Kidney epithelial cell (primary cell): Measurements from ENCODE around the gene BTRC. TPM values are rescaled to one million over a fixed set of nuclear protein-coding genes. Genes with fewer than 3 reads are reported as not detected.
A peak's percentile ranks its signal among the peaks of the same experiment; 100 is the strongest.

ENCODE experiments used
- DNase-seq: peaks from one replicate; pipeline ENCODE4 v3.0.0-alpha.2; 2010; ENCODE audit warnings: low read depth
- H3K27me3 ChIP-seq: 2 replicates; pipeline ENCODE4 v1.6.0; 2011; ENCODE audit warnings: low read length; ENCODE audit not compliant: control insufficient read depth, insufficient read depth
- H3K36me3 ChIP-seq: 2 replicates; pipeline ENCODE4 v1.5.1; 2011; ENCODE audit warnings: low read length; ENCODE audit not compliant: control insufficient read depth, insufficient read depth
- H3K4me3 ChIP-seq: 2 replicates; pipeline ENCODE4 v1.5.1; 2011; ENCODE audit warnings: low read depth, mild to moderate bottlenecking, control low read depth, low read length
- total RNA-seq: library from RNA; depleted of rRNA; stranded (reverse); fragments of >200 nt; gene quantifications from 2 replicates; pipeline ENCODE4 v1.2.3, GENCODE V29; 2015
- TF ChIP-seq, protein P1 (sequence below): IDR thresholded peaks from 2 replicates; pipeline ENCODE4 v1.5.1; 2011; ENCODE audit warnings: mild to moderate bottlenecking, moderate library complexity, low read length, control low read depth, inconsistent platforms; ENCODE audit not compliant: insufficient read depth, poor library complexity, severe bottlenecking

BTRC gene
- total RNA-seq, 1 donor from 2014 or later, result 10.2 TPM

DNA sequence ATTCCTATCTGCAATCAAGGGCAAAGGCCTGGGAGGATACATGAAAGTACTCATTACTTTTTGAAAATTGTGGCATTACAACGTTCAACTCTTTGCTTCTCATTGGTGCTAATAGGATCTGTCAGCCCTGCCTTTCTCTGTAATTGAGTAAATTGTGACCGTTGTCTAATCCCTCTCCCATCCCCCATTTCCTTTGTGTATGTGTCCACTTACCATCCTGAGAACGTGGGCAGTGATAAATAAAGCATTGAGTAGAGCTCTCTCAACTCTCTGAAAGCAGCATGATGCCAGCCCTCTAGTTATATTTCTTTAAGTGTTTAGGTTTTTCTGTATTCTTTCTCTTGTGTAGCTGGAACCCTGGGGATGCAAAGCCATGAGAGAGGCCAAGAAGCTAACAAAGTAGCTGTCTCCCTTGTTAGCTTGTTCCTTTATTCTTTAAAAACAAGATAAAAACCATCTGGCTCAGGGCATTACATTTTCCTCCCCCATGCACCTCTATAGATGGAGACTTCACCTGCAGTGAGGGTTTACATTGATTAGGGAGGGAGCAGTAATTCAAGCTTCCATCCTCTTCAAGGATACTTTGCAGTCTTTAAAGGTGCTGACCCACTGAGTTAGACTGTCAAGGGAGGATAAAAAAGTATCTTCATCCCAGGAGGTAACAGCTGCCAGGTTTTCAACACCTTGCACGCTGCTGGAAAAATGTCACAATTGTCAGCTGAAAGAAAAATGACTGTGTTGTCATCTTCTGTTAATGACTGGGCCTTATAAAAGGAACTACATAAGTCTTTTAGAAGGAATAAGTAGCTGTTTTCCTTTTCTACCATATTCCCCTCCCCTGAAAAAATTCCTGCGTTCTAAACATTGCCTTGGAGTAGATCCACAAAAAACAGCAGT lies 112.3 kb downstream of the BTRC start:
- Histone ChIP-seq H3K27me3 (no peaks in the 10 kb centered on the region), H3K4me3 (no peak overlapping the region), H3K36me3 (no peaks in the 10 kb centered on the region)
- TF ChIP-seq, protein P1, sequence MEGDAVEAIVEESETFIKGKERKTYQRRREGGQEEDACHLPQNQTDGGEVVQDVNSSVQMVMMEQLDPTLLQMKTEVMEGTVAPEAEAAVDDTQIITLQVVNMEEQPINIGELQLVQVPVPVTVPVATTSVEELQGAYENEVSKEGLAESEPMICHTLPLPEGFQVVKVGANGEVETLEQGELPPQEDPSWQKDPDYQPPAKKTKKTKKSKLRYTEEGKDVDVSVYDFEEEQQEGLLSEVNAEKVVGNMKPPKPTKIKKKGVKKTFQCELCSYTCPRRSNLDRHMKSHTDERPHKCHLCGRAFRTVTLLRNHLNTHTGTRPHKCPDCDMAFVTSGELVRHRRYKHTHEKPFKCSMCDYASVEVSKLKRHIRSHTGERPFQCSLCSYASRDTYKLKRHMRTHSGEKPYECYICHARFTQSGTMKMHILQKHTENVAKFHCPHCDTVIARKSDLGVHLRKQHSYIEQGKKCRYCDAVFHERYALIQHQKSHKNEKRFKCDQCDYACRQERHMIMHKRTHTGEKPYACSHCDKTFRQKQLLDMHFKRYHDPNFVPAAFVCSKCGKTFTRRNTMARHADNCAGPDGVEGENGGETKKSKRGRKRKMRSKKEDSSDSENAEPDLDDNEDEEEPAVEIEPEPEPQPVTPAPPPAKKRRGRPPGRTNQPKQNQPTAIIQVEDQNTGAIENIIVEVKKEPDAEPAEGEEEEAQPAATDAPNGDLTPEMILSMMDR, result no peak
- no peak for DNase-seq

- Histone ChIP-seq H3K36me3 (no peaks in the 10 kb centered on the region), H3K4me3 (no peak overlapping the region), H3K27me3 (no peaks in the 10 kb centered on the region)
- TF ChIP-seq, protein P1, result peak; percentile 83
- peak; percentile 45 for DNase-seq
Measured at GRCh38 chr10:101467286-101467770, 113.4 kb downstream of the BTRC start.

DNA sequence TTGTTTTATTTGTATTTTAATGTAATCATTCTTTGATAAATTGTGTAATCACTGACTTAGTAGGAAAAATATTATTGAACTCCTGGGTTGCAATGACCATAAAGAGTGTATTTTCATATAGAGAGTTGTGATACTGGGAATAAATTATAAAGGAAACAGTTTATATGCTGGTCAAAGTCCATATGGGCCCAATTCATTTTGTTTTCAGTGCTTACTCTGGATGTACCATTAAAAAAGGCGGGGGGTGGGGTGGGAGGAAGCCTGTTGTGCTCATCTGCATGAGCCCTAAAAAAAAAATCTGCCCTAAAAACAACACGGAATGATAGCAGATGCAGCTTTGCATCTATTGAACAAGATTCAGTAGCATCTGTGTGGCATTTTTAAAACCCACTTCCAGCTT lies 114.2 kb downstream of the BTRC start:
- TF ChIP-seq, protein P1, result no peak
- no peaks in the 10 kb centered on the region for H3K36me3 ChIP-seq
- DNase-seq, result no peak
- H3K4me3 ChIP-seq, result no peak overlapping the region
- no peaks in the 10 kb centered on the region for H3K27me3 ChIP-seq

- no peak overlapping the region for H3K4me3 ChIP-seq
- TF ChIP-seq, protein P1, result no peak
- no peak for DNase-seq
- no peaks in the 10 kb centered on the region for H3K36me3 ChIP-seq
- H3K27me3 ChIP-seq, result no peaks in the 10 kb centered on the region
Measured at GRCh38 chr10:101476383-101476782, 122.4 kb downstream of the BTRC start.

GRCh38 chr10:101478956-101479355 lies 125.0 kb downstream of the BTRC start:
- TF ChIP-seq, protein P1, result no peak
- Histone ChIP-seq H3K36me3 (no peaks in the 10 kb centered on the region), H3K27me3 (no peaks in the 10 kb centered on the region), H3K4me3 (no peak overlapping the region)
- DNase-seq, result no peak
